Type B pancreatic cell (in vitro differentiated cells): ENCODE results near the gene COL21A1. TPM values are rescaled to one million over a fixed set of nuclear protein-coding genes. Genes with fewer than 3 reads are reported as not detected.

Experiments
- DNase-seq: peaks from one replicate; pipeline ENCODE4 v3.0.0; 2021; ENCODE audit warnings: mixed read lengths; ENCODE audit not compliant: unreplicated experiment; ENCODE audit errors: extremely low spot score
- H3K27ac Mint-ChIP-seq: 2 replicates; pipeline ENCODE4 v1.8.0; 2021; ENCODE audit warnings: mild to moderate bottlenecking, mixed read lengths
- H3K27me3 Mint-ChIP-seq: 2 replicates; pipeline ENCODE4 v1.8.0; 2021; ENCODE audit warnings: mixed read lengths
- H3K36me3 Mint-ChIP-seq: 2 replicates; pipeline ENCODE4 v1.8.0; 2021; ENCODE audit warnings: mixed read lengths
- H3K4me1 Mint-ChIP-seq: one replicate; pipeline ENCODE4 v1.8.0; 2021; ENCODE audit warnings: mixed read lengths; ENCODE audit not compliant: unreplicated experiment
- H3K4me3 Mint-ChIP-seq: 2 replicates; pipeline ENCODE4 v1.8.0; 2021; ENCODE audit warnings: mild to moderate bottlenecking, mixed read lengths
- H3K9me3 Mint-ChIP-seq: 2 replicates; pipeline ENCODE4 v1.8.0; 2021; ENCODE audit warnings: mixed read lengths
- CTCF ChIP-seq: fragments of 200-600 bp; sonication (generic); conservative IDR thresholded peaks from 2 replicates; pipeline ENCODE4 v1.5.0; 2021; ENCODE audit warnings: antibody characterized with exemption, mild to moderate bottlenecking
- total RNA-seq: library from RNA; stranded (reverse); gene quantifications from 2 replicates; pipeline ENCODE4 v1.2.1, GENCODE V29; 2021; ENCODE audit warnings: low replicate concordance

Gene COL21A1
- total RNA-seq, 1 donor from 2014 or later = 12.2 TPM

- DNase-seq = no peak
- Mint-ChIP-seq H3K27me3 (no peaks in the 10 kb centered on the region), H3K9me3 (no peaks in the 10 kb centered on the region), H3K36me3 (no peaks in the 10 kb centered on the region), H3K4me1 (peaks cover 7% of the 10 kb centered on the region), H3K27ac (no peak overlapping the region), H3K4me3 (no peak overlapping the region)
- no peak for TF ChIP-seq CTCF
These were observed 16.3 kb downstream of the COL21A1 start for GRCh38 chr6:56230976-56231566.

- Mint-ChIP-seq H3K4me3 (no peak overlapping the region), H3K27me3 (peaks cover 4% of the 10 kb centered on the region), H3K27ac (no peak overlapping the region), H3K36me3 (no peaks in the 10 kb centered on the region), H3K9me3 (no peaks in the 10 kb centered on the region), H3K4me1 (peaks cover 11% of the 10 kb centered on the region)
- no peak for TF ChIP-seq CTCF
- no peak for DNase-seq
These were observed 20.1 kb downstream of the COL21A1 start for GRCh38 chr6:56227071-56227879.

- peaks cover 10% of the 10 kb centered on the region for H3K27me3 Mint-ChIP-seq
- DNase-seq = no peak
- peaks cover 4% of the 10 kb centered on the region for H3K9me3 Mint-ChIP-seq
- H3K27ac Mint-ChIP-seq = no peak overlapping the region
- H3K4me1 Mint-ChIP-seq = peaks cover 18% of the 10 kb centered on the region
- no peak overlapping the region for H3K4me3 Mint-ChIP-seq
- H3K36me3 Mint-ChIP-seq = no peaks in the 10 kb centered on the region
- TF ChIP-seq CTCF = no peak
These were observed 23.4 kb downstream of the COL21A1 start for GRCh38 chr6:56223995-56224394.

- no peak for DNase-seq
- H3K4me3 Mint-ChIP-seq = no peak overlapping the region
- H3K36me3 Mint-ChIP-seq = no peaks in the 10 kb centered on the region
- peaks cover 4% of the 10 kb centered on the region for H3K9me3 Mint-ChIP-seq
- peaks cover 20% of the 10 kb centered on the region for H3K27me3 Mint-ChIP-seq
- no peak overlapping the region for H3K27ac Mint-ChIP-seq
- H3K4me1 Mint-ChIP-seq = peaks cover 11% of the 10 kb centered on the region
- no peak for TF ChIP-seq CTCF
These were observed 24.9 kb downstream of the COL21A1 start for GRCh38 chr6:56222499-56222898.

GRCh38 chr6:56220078-56220477 lies 27.3 kb downstream of the COL21A1 start:
- Mint-ChIP-seq H3K27me3 (peaks cover 25% of the 10 kb centered on the region), H3K27ac (no peak overlapping the region), H3K36me3 (no peaks in the 10 kb centered on the region), H3K9me3 (peaks cover 4% of the 10 kb centered on the region), H3K4me3 (no peak overlapping the region), H3K4me1 (peaks cover 13% of the 10 kb centered on the region)
- no peak for DNase-seq
- TF ChIP-seq CTCF = no peak
